NT2/D1 (cell line): ENCODE measurements around the gene TMEM62.

ENCODE experiments used
- YY1 ChIP-seq: IDR thresholded peaks from 2 replicates; pipeline ENCODE4 v1.6.1; 2011; ENCODE audit not compliant: insufficient read length, insufficient read depth
- ZNF274 ChIP-seq: IDR thresholded peaks from 2 replicates; pipeline ENCODE4 v1.6.1; 2011; ENCODE audit warnings: mild to moderate bottlenecking, low read depth, low read length

- TF ChIP-seq YY1: no peak
- TF ChIP-seq ZNF274: no peak
Observed at GRCh38 chr15:43127752-43128151, 5.6 kb upstream of the TMEM62 start.
